Measurements from ENCODE around the gene BIN1. TPM values are rescaled to one million over a fixed set of nuclear protein-coding genes. Genes with fewer than 3 reads are reported as not detected.

The BIN1 gene
- total and polyA plus RNA-seq, 7 donors: 615 to 1,667 (median 1,331) TPM

GRCh38 chr2:127107622-127107999, 657 bp upstream of the BIN1 start:
- Histone ChIP-seq H3K27me3 (ENCODE audit: insufficient read depth in 3 of 3, low read length in 2 of 3) (no peaks in the 10 kb centered on the region), H3K4me1 (peaks cover 23% of the 10 kb centered on the region), H3K36me3 (ENCODE audit: insufficient read depth in 1 of 2, low read depth in 1 of 2) (no peaks in the 10 kb centered on the region), H3K4me3 (peak overlapping the region; percentile 96), H3K27ac (peak overlapping the region; percentile 98), H3K9me3 (no peaks in the 10 kb centered on the region)
- intact Hi-C loops (cut with DNase I): loop anchor here (2.0 to 5.0 kb wide), 3 partner anchors 35 to 50 kb away; no protein-coding TSS in a partner anchor
- WGBS, 3 donors: 7 to 9% (median 7%) methylated on average over 17 of the region's 17 CpGs
- peak; percentile 8 for TF ChIP-seq CTCF (IDR thresholded peaks at IDR 0.05)
- DNase-seq: no peak
- peak; percentile 1 to 3 (median 2) for ATAC-seq

- ATAC-seq (peak in 3 of 4 donors; percentile 2 to 13 (median 3)), DNase-seq (peak in 1 of 2 donors; percentile 45)
- Histone ChIP-seq H3K4me3 (peak overlapping the region; percentile 96), H3K27me3 (ENCODE audit: insufficient read depth in 3 of 3, low read length in 2 of 3) (no peaks in the 10 kb centered on the region), H3K36me3 (ENCODE audit: insufficient read depth in 1 of 2, low read depth in 1 of 2) (no peaks in the 10 kb centered on the region), H3K4me1 (peaks cover 28% of the 10 kb centered on the region), H3K9me3 (no peaks in the 10 kb centered on the region), H3K27ac (peak overlapping the region; percentile 98)
- intact Hi-C loops (cut with DNase I): loop anchor here (2.0 to 5.0 kb wide), 3 partner anchors 36 to 51 kb away; no protein-coding TSS in a partner anchor
- no peak for TF ChIP-seq CTCF (IDR thresholded peaks at IDR 0.05)
- WGBS, 3 donors: 0 to 1% (median 0%) methylated on average over 36 to 45 of the region's 45 CpGs
Observed at GRCh38 chr2:127106457-127106990, 430 bp downstream of the BIN1 start.

DNA sequence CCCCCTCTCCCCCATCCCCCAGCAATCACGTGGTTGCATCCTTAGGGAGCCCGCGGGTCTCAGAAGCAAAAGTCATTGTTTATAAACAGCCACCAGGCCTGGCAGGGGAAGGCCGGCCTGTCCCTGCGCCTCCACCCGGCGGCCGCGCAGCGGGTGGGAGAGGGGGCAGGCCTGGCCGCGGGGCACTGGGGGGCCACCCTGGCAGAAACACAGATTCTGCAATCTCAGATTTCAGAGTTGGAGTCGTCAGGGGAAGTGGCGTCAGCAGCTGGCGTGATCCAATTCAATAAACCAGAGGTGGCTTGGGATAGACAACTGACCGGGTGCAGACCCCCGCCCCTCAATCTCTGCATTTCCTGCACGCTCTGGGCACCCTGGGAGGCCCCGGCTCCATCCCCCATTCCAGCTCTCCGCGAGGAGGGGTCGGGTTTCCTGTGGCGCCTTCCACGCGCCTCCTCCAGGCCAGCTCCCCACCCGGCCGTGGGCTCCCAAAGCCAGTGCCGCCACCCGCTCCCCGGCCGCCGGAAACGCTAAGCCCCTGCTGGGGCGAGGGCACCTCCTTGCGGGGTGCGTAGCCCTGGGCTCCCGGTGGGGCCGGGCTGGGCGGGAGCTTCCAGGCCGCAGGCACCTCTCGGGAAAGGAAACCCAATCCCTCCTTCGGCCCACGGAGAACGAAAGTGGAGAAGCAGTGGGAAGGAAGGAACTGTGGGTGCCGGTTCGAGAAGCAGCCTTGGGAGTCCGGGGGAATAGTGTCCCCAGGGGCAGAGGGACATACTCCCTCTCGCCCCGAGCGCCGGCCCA, 1.1 kb downstream of the BIN1 start:
- peak overlapping the region; percentile 98 for H3K27ac ChIP-seq
- H3K27me3 ChIP-seq (ENCODE audit: insufficient read depth in 3 of 3, low read length in 2 of 3): no peaks in the 10 kb centered on the region
- DNase-seq (peak; percentile 61 to 80), ATAC-seq (peak; percentile 0 to 23 (median 7))
- no peaks in the 10 kb centered on the region for H3K36me3 ChIP-seq (ENCODE audit: insufficient read depth in 1 of 2, low read depth in 1 of 2)
- TF ChIP-seq CTCF (IDR thresholded peaks at IDR 0.05): no peak
- intact Hi-C loops (cut with DNase I): loop anchor here (2.0 to 5.0 kb wide), 3 partner anchors 36 to 51 kb away; no protein-coding TSS in a partner anchor
- H3K4me3 ChIP-seq: peak overlapping the region; percentile 96
- H3K9me3 ChIP-seq: no peaks in the 10 kb centered on the region
- WGBS, 3 donors: 1% methylated on average over 48 to 51 of the region's 51 CpGs
- H3K4me1 ChIP-seq: peaks cover 35% of the 10 kb centered on the region

DNA sequence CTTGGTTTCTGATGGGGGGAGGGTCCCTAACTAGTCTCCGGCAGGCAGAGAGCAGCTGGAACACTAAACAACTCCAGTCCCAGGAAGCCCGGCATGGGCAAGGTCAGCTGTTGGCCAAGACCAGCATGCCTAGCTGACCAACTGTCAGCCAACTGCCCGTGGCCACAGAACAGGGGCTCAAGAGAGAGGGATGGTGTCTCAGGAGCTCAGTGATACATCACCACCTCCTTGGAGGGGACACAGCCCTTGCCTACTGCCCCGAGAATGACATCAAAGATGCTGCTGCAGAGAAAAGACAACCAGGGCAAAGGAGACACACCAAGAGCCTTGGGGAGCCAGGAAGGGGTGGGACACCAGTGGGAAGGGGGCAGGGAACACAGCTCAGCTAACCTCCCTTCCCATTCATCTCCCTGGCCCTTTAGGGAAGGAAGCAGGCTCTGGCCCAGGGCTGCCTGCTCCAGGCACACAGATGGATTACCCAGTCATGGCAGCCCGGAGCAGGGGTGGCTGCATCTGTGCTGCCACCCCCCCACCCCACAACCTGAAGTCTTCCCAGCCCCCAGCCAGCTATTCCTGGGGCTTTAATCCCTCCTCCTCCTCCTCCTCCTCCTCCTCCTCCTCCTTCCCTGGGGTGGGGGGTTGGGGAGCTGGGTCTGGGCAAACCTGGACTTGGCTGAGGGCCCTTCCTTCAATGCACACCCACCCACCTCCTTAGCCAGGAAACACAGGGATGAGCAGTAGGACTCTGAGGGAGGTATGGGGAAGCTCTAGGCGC, 1.9 kb downstream of the BIN1 start:
- DNase-seq: peak; percentile 62 to 85
- peak overlapping the region; percentile 98 for H3K27ac ChIP-seq

More for the DNA sequence above, 1.9 kb downstream of the BIN1 start:
- WGBS, 3 donors: 15 to 21% (median 19%) methylated on average over 5 to 6 of the region's 6 CpGs
- peak; percentile 24 to 40 (median 38) for ATAC-seq
- no peaks in the 10 kb centered on the region for H3K36me3 ChIP-seq (ENCODE audit: insufficient read depth in 1 of 2, low read depth in 1 of 2)
- no peak for TF ChIP-seq CTCF (IDR thresholded peaks at IDR 0.05)
- intact Hi-C loops (cut with DNase I): loop anchor here (5.0 kb wide), 3 partner anchors 37 to 52 kb away; no protein-coding TSS in a partner anchor
- peaks cover 41% of the 10 kb centered on the region for H3K4me1 ChIP-seq
- H3K4me3 ChIP-seq: peak overlapping the region; percentile 96
- no peaks in the 10 kb centered on the region for H3K27me3 ChIP-seq (ENCODE audit: insufficient read depth in 3 of 3, low read length in 2 of 3)
- H3K9me3 ChIP-seq: no peaks in the 10 kb centered on the region

Data from psoas muscle (tissue), 8 donors.